ENCODE data around the gene ARHGAP33. TPM values are rescaled to one million over a fixed set of nuclear protein-coding genes. Genes with fewer than 3 reads are reported as not detected.
A peak's percentile ranks its signal among the peaks of the same experiment; 100 is the strongest.

The ARHGAP33 gene
- total RNA-seq, 1 donor from 2014 or later: 13.1 TPM

GRCh38 chr19:35753634-35754369, 21.6 kb upstream of the ARHGAP33 start:
- Histone ChIP-seq H3K27me3 (ENCODE audit: low read depth) (no peaks in the 10 kb centered on the region), H3K4me3 (no peak overlapping the region), H3K9me3 (no peaks in the 10 kb centered on the region), H3K4me1 (peaks cover 33% of the 10 kb centered on the region), H3K27ac (no peak overlapping the region), H3K36me3 (peaks cover 36% of the 10 kb centered on the region)
- DNase-seq (no peak), ATAC-seq (no peak)
- intact Hi-C loops (cut with DNase I): no loop called here
- TF ChIP-seq CTCF (IDR thresholded peaks at IDR 0.05): no peak

- peaks cover 33% of the 10 kb centered on the region for H3K4me1 ChIP-seq
- ATAC-seq (no peak), DNase-seq (no peak)
Measured at GRCh38 chr19:35754370-35755130, 20.8 kb upstream of the ARHGAP33 start.

GRCh38 chr19:35755131-35755549, 20.2 kb upstream of the ARHGAP33 start:
- TF ChIP-seq CTCF (IDR thresholded peaks at IDR 0.05): no peak
- DNase-seq: no peak
- H3K27ac ChIP-seq: peak overlapping the region; percentile 53
- H3K4me3 ChIP-seq: peak overlapping the region; percentile 99
- no peaks in the 10 kb centered on the region for H3K9me3 ChIP-seq
- peaks cover 36% of the 10 kb centered on the region for H3K36me3 ChIP-seq
- peaks cover 32% of the 10 kb centered on the region for H3K4me1 ChIP-seq
- no peaks in the 10 kb centered on the region for H3K27me3 ChIP-seq (ENCODE audit: low read depth)
- intact Hi-C loops (cut with DNase I): no loop called here
- ATAC-seq: peak in 1 of 2 donors; percentile 2

More at GRCh38 chr19:35754370-35755130, 20.8 kb upstream of the ARHGAP33 start:
- H3K4me3 ChIP-seq: no peak overlapping the region
- peak overlapping the region; percentile 53 for H3K27ac ChIP-seq
- H3K9me3 ChIP-seq: no peaks in the 10 kb centered on the region
- intact Hi-C loops (cut with DNase I): no loop called here
- peaks cover 36% of the 10 kb centered on the region for H3K36me3 ChIP-seq
- no peaks in the 10 kb centered on the region for H3K27me3 ChIP-seq (ENCODE audit: low read depth)
- no peak for TF ChIP-seq CTCF (IDR thresholded peaks at IDR 0.05)

GRCh38 chr19:35755550-35756376, 19.6 kb upstream of the ARHGAP33 start:
- no peaks in the 10 kb centered on the region for H3K9me3 ChIP-seq
- no peak for TF ChIP-seq CTCF (IDR thresholded peaks at IDR 0.05)
- peak overlapping the region; percentile 99 for H3K27ac ChIP-seq
- intact Hi-C loops (cut with DNase I): no loop called here
- peaks cover 37% of the 10 kb centered on the region for H3K36me3 ChIP-seq
- no peaks in the 10 kb centered on the region for H3K27me3 ChIP-seq (ENCODE audit: low read depth)
- ATAC-seq: peak; percentile 3 to 5
- no peak for DNase-seq
- peaks cover 32% of the 10 kb centered on the region for H3K4me1 ChIP-seq
- peak overlapping the region; percentile 99 for H3K4me3 ChIP-seq
